ENCODE results near the gene TMEM151B. TPM values are rescaled to one million over a fixed set of nuclear protein-coding genes. Genes with fewer than 3 reads are reported as not detected.

The TMEM151B gene
- polyA plus RNA-seq, 1 of the 3 experiments (the other 2 are of a cell fraction): 0.05 TPM

DNA sequence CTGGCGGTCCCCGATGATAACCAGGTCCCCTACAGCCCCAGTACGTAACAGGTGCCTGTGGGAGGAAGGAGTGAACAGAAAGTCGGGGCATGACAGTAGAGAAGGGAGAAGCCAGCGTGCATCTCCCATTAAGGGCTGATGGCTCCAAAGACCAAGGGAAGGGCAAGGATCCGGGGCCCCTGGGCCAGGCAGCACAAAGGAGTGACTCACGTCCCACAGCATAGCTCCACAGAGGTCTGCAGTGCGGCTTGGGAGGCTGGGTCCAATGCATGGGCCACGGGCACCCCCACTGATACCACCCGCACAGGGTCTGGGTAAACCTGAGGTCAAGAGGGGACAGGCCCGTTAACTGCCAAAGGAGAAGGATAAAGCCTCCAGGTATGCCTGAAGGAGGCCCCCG, 32.6 kb downstream of the TMEM151B start:
- 96% methylated on average over 7 of the region's 12 CpGs for WGBS (ENCODE audit: low lambda C conversion rate)
- no peaks in the 10 kb centered on the region for H3K79me2 ChIP-seq (ENCODE audit: insufficient read depth)
- peaks cover 5 to 50% of the 10 kb centered on the region in 2 experiments for H3K36me3 ChIP-seq (replicated peaks in 1 of 2; ENCODE audit: control insufficient read depth in 1 of 2, insufficient read depth in 2 of 2, low read length in 1 of 2)

GRCh38 chr6:44303842-44304241, 33.6 kb downstream of the TMEM151B start:
- Histone ChIP-seq H3K27me3 (ENCODE audit: insufficient read depth) (no peaks in the 10 kb centered on the region), H3K27ac (ENCODE audit: low read depth in 2 of 2, low read length in 1 of 2) (no peak overlapping the region), H3K9ac (no peak overlapping the region), H3K36me3 (replicated peaks in 1 of 2; ENCODE audit: control insufficient read depth in 1 of 2, insufficient read depth in 2 of 2, low read length in 1 of 2) (peaks cover 5 to 53% of the 10 kb centered on the region in 2 experiments), H3F3A (replicated peaks; ENCODE audit: insufficient read depth) (no peaks in the 10 kb centered on the region), H3K9me3 (no peaks in the 10 kb centered on the region), H2AFZ (ENCODE audit: low read depth) (no peak overlapping the region), H3K9me2 (no peaks in the 10 kb centered on the region), H3K79me2 (ENCODE audit: insufficient read depth) (no peaks in the 10 kb centered on the region), H3K4me3 (ENCODE audit: low read depth in 2 of 2, low read length in 1 of 2) (no peak overlapping the region), H4K20me1 (ENCODE audit: insufficient read depth) (no peaks in the 10 kb centered on the region), H3K4me2 (no peak overlapping the region), H3K4me1 (ENCODE audit: control insufficient read depth in 1 of 2, insufficient read depth in 2 of 2, low read depth in 1 of 2, low read length in 1 of 2) (no peaks in the 10 kb centered on the region)
- POLR2A ChIA-PET: no interaction called here
- CTCF ChIA-PET: interaction anchor here (0.9 to 16.5 kb wide), 15 partner anchors 9 to 166 kb away, joined by 3 to 238 read pairs (median 9); partner anchors contain the start of genes AARS2, NFKBIE, SLC35B2 and TMEM151B
- WGBS (ENCODE audit: low lambda C conversion rate): 100% methylated on average over 3 of the region's 6 CpGs
- no peak for DNase-seq
- TF ChIP-seq YY1 (IDR thresholded peaks at IDR 0.05; ENCODE audit: low read depth) (no peak), POLR2AphosphoS5 (IDR thresholded peaks at IDR 0.05; ENCODE audit: low read depth, low read length) (no peak), EZH2phosphoT487 (IDR thresholded peaks at IDR 0.05; ENCODE audit: borderline replicate concordance, low read depth) (no peak), GABPA (IDR thresholded peaks at IDR 0.05; ENCODE audit: low read depth) (no peak), GATA2 (CRISPR knock-in tag; IDR thresholded peaks at IDR 0.05) (no peak), EP300 (IDR thresholded peaks at IDR 0.05; ENCODE audit: borderline replicate concordance in 1 of 2, low read depth in 1 of 2, low read length in 1 of 2) (no peak), TCF12 (IDR thresholded peaks at IDR 0.05) (no peak), REST (IDR thresholded peaks at IDR 0.05; ENCODE audit: low read depth, low read length) (no peak), MXI1 (IDR thresholded peaks at IDR 0.05; ENCODE audit: low read depth, low read length) (no peak), FOSL2 (IDR thresholded peaks at IDR 0.05; ENCODE audit: borderline replicate concordance, low read depth) (no peak), SIN3A (IDR thresholded peaks at IDR 0.05; ENCODE audit: borderline replicate concordance, low read depth, low read length) (no peak), CHD2 (IDR thresholded peaks at IDR 0.05; ENCODE audit: low read length, partially characterized antibody) (no peak), TEAD4 (IDR thresholded peaks at IDR 0.05; ENCODE audit: borderline replicate concordance, insufficient read depth) (no peak), JUND (IDR thresholded peaks at IDR 0.05) (no peak)
- TF ChIP-seq, protein P1, sequence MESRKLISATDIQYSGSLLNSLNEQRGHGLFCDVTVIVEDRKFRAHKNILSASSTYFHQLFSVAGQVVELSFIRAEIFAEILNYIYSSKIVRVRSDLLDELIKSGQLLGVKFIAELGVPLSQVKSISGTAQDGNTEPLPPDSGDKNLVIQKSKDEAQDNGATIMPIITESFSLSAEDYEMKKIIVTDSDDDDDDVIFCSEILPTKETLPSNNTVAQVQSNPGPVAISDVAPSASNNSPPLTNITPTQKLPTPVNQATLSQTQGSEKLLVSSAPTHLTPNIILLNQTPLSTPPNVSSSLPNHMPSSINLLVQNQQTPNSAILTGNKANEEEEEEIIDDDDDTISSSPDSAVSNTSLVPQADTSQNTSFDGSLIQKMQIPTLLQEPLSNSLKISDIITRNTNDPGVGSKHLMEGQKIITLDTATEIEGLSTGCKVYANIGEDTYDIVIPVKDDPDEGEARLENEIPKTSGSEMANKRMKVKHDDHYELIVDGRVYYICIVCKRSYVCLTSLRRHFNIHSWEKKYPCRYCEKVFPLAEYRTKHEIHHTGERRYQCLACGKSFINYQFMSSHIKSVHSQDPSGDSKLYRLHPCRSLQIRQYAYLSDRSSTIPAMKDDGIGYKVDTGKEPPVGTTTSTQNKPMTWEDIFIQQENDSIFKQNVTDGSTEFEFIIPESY (IDR thresholded peaks at IDR 0.05; ENCODE audit: borderline replicate concordance, low read depth): no peak
- TF ChIP-seq, protein P2, sequence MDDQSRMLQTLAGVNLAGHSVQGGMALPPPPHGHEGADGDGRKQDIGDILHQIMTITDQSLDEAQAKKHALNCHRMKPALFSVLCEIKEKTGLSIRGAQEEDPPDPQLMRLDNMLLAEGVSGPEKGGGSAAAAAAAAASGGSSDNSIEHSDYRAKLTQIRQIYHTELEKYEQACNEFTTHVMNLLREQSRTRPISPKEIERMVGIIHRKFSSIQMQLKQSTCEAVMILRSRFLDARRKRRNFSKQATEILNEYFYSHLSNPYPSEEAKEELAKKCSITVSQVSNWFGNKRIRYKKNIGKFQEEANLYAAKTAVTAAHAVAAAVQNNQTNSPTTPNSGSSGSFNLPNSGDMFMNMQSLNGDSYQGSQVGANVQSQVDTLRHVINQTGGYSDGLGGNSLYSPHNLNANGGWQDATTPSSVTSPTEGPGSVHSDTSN (IDR thresholded peaks at IDR 0.05): no peak
- TF ChIP-seq, protein P3, sequence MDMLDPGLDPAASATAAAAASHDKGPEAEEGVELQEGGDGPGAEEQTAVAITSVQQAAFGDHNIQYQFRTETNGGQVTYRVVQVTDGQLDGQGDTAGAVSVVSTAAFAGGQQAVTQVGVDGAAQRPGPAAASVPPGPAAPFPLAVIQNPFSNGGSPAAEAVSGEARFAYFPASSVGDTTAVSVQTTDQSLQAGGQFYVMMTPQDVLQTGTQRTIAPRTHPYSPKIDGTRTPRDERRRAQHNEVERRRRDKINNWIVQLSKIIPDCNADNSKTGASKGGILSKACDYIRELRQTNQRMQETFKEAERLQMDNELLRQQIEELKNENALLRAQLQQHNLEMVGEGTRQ (IDR thresholded peaks at IDR 0.05; ENCODE audit: borderline replicate concordance, low read depth, low read length): no peak
- TF ChIP-seq, protein P4, sequence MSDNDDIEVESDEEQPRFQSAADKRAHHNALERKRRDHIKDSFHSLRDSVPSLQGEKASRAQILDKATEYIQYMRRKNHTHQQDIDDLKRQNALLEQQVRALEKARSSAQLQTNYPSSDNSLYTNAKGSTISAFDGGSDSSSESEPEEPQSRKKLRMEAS (IDR thresholded peaks at IDR 0.05; ENCODE audit: low read depth): no peak

More for the DNA sequence above, 32.6 kb downstream of the TMEM151B start:
- Histone ChIP-seq H3K4me2 (no peak overlapping the region), H3K4me1 (ENCODE audit: control insufficient read depth in 1 of 2, insufficient read depth in 2 of 2, low read depth in 1 of 2, low read length in 1 of 2) (peaks cover 0 to 4% of the 10 kb centered on the region in 2 experiments; a peak in 1 of 4 replicates), H3K4me3 (ENCODE audit: low read depth in 2 of 2, low read length in 1 of 2) (no peak overlapping the region), H3K9me3 (no peaks in the 10 kb centered on the region), H3F3A (replicated peaks; ENCODE audit: insufficient read depth) (no peaks in the 10 kb centered on the region), H3K9me2 (no peaks in the 10 kb centered on the region), H4K20me1 (ENCODE audit: insufficient read depth) (no peaks in the 10 kb centered on the region), H2AFZ (ENCODE audit: low read depth) (no peak overlapping the region), H3K27ac (ENCODE audit: low read depth in 2 of 2, low read length in 1 of 2) (no peak overlapping the region), H3K9ac (no peak overlapping the region), H3K27me3 (ENCODE audit: insufficient read depth) (no peaks in the 10 kb centered on the region)
- DNase-seq: no peak
- ChIA-PET POLR2A (interaction anchor here (0.6 kb wide), 1 partner anchor 392 kb away, joined by 3 read pairs; no protein-coding TSS in a partner anchor), CTCF (interaction anchor here (0.9 to 16.5 kb wide), 7 partner anchors 9 to 46 kb away, joined by 3 to 238 read pairs (median 9); partner anchors contain the start of genes AARS2, NFKBIE, SLC35B2 and TMEM151B)
- TF ChIP-seq RCOR1 (IDR thresholded peaks at IDR 0.05; ENCODE audit: low read length): no peak
- TF ChIP-seq MEF2A (IDR thresholded peaks at IDR 0.05; ENCODE audit: borderline replicate concordance, low read depth): no peak
- no peak for TF ChIP-seq FOXJ3 (CRISPR knock-in tag; IDR thresholded peaks at IDR 0.05)
- no peak for TF ChIP-seq RXRA (IDR thresholded peaks at IDR 0.05; ENCODE audit: borderline replicate concordance, low read depth)
- no peak for TF ChIP-seq TAF1 (IDR thresholded peaks at IDR 0.05; ENCODE audit: borderline replicate concordance, low read depth, low read length)
- no peak for TF ChIP-seq ELF1 (IDR thresholded peaks at IDR 0.05)
- no peak for TF ChIP-seq GATA2 (CRISPR knock-in tag; IDR thresholded peaks at IDR 0.05)
- TF ChIP-seq TCF12 (IDR thresholded peaks at IDR 0.05): no peak
